Astrocyte (in vitro differentiated cells and primary cell): ENCODE data around the gene NRIP1. TPM values are rescaled to one million over a fixed set of nuclear protein-coding genes. Genes with fewer than 3 reads are reported as not detected.

Experiments
- DNase-seq: peaks from one replicate; pipeline ENCODE4 v3.0.0-alpha.2; 2010; ENCODE audit warnings: low read depth
- FAIRE-seq: peaks from 2 replicates; lab custom pipeline; 2011; peaks lifted over from hg19 to GRCh38; lab: Jason Lieb, UNC
- H2AFZ ChIP-seq: 2 replicates; pipeline ENCODE4 v1.6.0; 2012; ENCODE audit warnings: low read depth, low read length, inconsistent platforms
- H3K27ac ChIP-seq: 2 replicates; pipeline ENCODE4 v1.5.1; 2011; ENCODE audit warnings: low read depth, low read length, inconsistent platforms
- H3K27me3 ChIP-seq: 2 replicates; pipeline ENCODE4 v1.6.0; 2011; ENCODE audit warnings: low read length, inconsistent platforms; ENCODE audit not compliant: insufficient read depth
- H3K36me3 ChIP-seq: 2 replicates; pipeline ENCODE4 v1.5.1; 2011; ENCODE audit warnings: low read length, inconsistent platforms; ENCODE audit not compliant: insufficient read depth
- H3K4me1 ChIP-seq: 2 replicates; pipeline ENCODE4 v1.5.1; 2011; ENCODE audit warnings: low read length, inconsistent platforms; ENCODE audit not compliant: insufficient read depth
- H3K4me2 ChIP-seq: 2 replicates; pipeline ENCODE4 v1.6.0; 2012; ENCODE audit warnings: low read length, inconsistent platforms
- H3K4me3 ChIP-seq: 2 replicates; pipeline ENCODE4 v1.5.1; 2011; ENCODE audit warnings: low read depth, mild to moderate bottlenecking, low read length, inconsistent platforms; ENCODE audit not compliant: insufficient read depth
- H3K79me2 ChIP-seq: 2 replicates; pipeline ENCODE4 v1.6.0; 2012; ENCODE audit warnings: mild to moderate bottlenecking, low read length, inconsistent platforms; ENCODE audit not compliant: insufficient read depth
- H3K9ac ChIP-seq: 2 replicates; pipeline ENCODE4 v1.6.0; 2012; ENCODE audit warnings: mild to moderate bottlenecking, low read length, inconsistent platforms
- H3K9me3 ChIP-seq: 2 replicates; pipeline ENCODE4 v1.5.1; 2012; ENCODE audit warnings: low read depth, mild to moderate bottlenecking, low read length, inconsistent platforms; ENCODE audit not compliant: insufficient read depth
- H4K20me1 ChIP-seq: 2 replicates; pipeline ENCODE4 v1.6.0; 2012; ENCODE audit warnings: low read length, inconsistent platforms; ENCODE audit not compliant: insufficient read depth
- H3K27ac Mint-ChIP-seq: one replicate; pipeline ENCODE4 v1.8.0; 2021; ENCODE audit warnings: mild to moderate bottlenecking, mixed read lengths; ENCODE audit not compliant: unreplicated experiment
- H3K27me3 Mint-ChIP-seq: one replicate; pipeline ENCODE4 v1.8.0; 2021; ENCODE audit warnings: low read depth, mixed read lengths; ENCODE audit not compliant: unreplicated experiment
- H3K36me3 Mint-ChIP-seq: one replicate; pipeline ENCODE4 v1.8.0; 2021; ENCODE audit warnings: low read depth, mixed read lengths; ENCODE audit not compliant: unreplicated experiment
- H3K4me1 Mint-ChIP-seq: one replicate; pipeline ENCODE4 v1.8.0; 2021; ENCODE audit warnings: low read depth, mixed read lengths; ENCODE audit not compliant: unreplicated experiment
- H3K4me3 Mint-ChIP-seq: one replicate; pipeline ENCODE4 v1.8.0; 2021; ENCODE audit warnings: mild to moderate bottlenecking, moderate library complexity, mixed read lengths; ENCODE audit not compliant: unreplicated experiment
- H3K9me3 Mint-ChIP-seq: one replicate; pipeline ENCODE4 v1.8.0; 2021; ENCODE audit warnings: mild to moderate bottlenecking, mixed read lengths; ENCODE audit not compliant: unreplicated experiment
- CTCF ChIP-seq: IDR thresholded peaks from 2 replicates; pipeline ENCODE4 v1.5.1; 2011; ENCODE audit warnings: low read depth, mild to moderate bottlenecking, inconsistent platforms, low read length, moderate library complexity; ENCODE audit not compliant: insufficient read depth
- EZH2 ChIP-seq: IDR thresholded peaks from 2 replicates; pipeline ENCODE4 v1.6.1; 2012; ENCODE audit warnings: mild to moderate bottlenecking, low read length, inconsistent platforms; ENCODE audit not compliant: insufficient read depth
- total RNA-seq: library from RNA; stranded (reverse); gene quantifications from 2 replicates; pipeline ENCODE4 v1.2.1, GENCODE V29; 2021

NRIP1 gene
- total RNA-seq, 1 donor from 2014 or later = 55.5 TPM

- H3K4me3 Mint-ChIP-seq = no peak overlapping the region
- no peak overlapping the region for H3K4me2 ChIP-seq
Measured at GRCh38 chr21:14918527-14918926, 146.3 kb downstream of the NRIP1 start.

GRCh38 chr21:14917762-14918161 is 147.0 kb downstream of the NRIP1 start:
- H3K27me3 ChIP-seq = no peaks in the 10 kb centered on the region
- no peak for DNase-seq
- H4K20me1 ChIP-seq = no peaks in the 10 kb centered on the region
- H3K9ac ChIP-seq = no peak overlapping the region
- no peak overlapping the region for H2AFZ ChIP-seq
- H3K79me2 ChIP-seq = no peaks in the 10 kb centered on the region
- Mint-ChIP-seq H3K27ac (peak overlapping the region; percentile 82), H3K27me3 (no peaks in the 10 kb centered on the region), H3K4me3 (no peak overlapping the region), H3K36me3 (no peaks in the 10 kb centered on the region), H3K9me3 (no peaks in the 10 kb centered on the region), H3K4me1 (peaks cover 15% of the 10 kb centered on the region)
- no peak overlapping the region for H3K4me3 ChIP-seq
- no peaks in the 10 kb centered on the region for H3K9me3 ChIP-seq
- no peak for TF ChIP-seq CTCF
- no peak for TF ChIP-seq EZH2
- H3K4me2 ChIP-seq = no peak overlapping the region
- H3K4me1 ChIP-seq = no peaks in the 10 kb centered on the region
- H3K27ac ChIP-seq = no peak overlapping the region
- H3K36me3 ChIP-seq = no peaks in the 10 kb centered on the region
- FAIRE-seq = no peak

More at GRCh38 chr21:14918527-14918926, 146.3 kb downstream of the NRIP1 start:
- Histone ChIP-seq H3K79me2 (no peaks in the 10 kb centered on the region), H3K4me1 (no peaks in the 10 kb centered on the region), H3K9me3 (no peaks in the 10 kb centered on the region), H2AFZ (no peak overlapping the region), H3K36me3 (no peaks in the 10 kb centered on the region), H3K9ac (no peak overlapping the region), H3K27ac (no peak overlapping the region), H3K4me3 (no peak overlapping the region), H3K27me3 (no peaks in the 10 kb centered on the region), H4K20me1 (no peaks in the 10 kb centered on the region)
- FAIRE-seq = no peak
- peaks cover 15% of the 10 kb centered on the region for H3K4me1 Mint-ChIP-seq
- no peak overlapping the region for H3K27ac Mint-ChIP-seq
- H3K27me3 Mint-ChIP-seq = no peaks in the 10 kb centered on the region
- no peaks in the 10 kb centered on the region for H3K36me3 Mint-ChIP-seq
- no peak for TF ChIP-seq EZH2
- no peak for TF ChIP-seq CTCF
- DNase-seq = no peak
- no peaks in the 10 kb centered on the region for H3K9me3 Mint-ChIP-seq

- Histone ChIP-seq H3K9me3 (no peaks in the 10 kb centered on the region), H3K9ac (no peak overlapping the region), H3K4me1 (no peaks in the 10 kb centered on the region), H3K4me2 (no peak overlapping the region), H4K20me1 (no peaks in the 10 kb centered on the region), H3K4me3 (no peak overlapping the region), H3K27me3 (no peaks in the 10 kb centered on the region), H3K79me2 (no peaks in the 10 kb centered on the region), H2AFZ (no peak overlapping the region), H3K36me3 (no peaks in the 10 kb centered on the region), H3K27ac (no peak overlapping the region)
- Mint-ChIP-seq H3K27ac (peak overlapping the region; percentile 75), H3K9me3 (no peaks in the 10 kb centered on the region), H3K36me3 (no peaks in the 10 kb centered on the region), H3K27me3 (no peaks in the 10 kb centered on the region), H3K4me1 (peaks cover 15% of the 10 kb centered on the region), H3K4me3 (no peak overlapping the region)
- DNase-seq (peak; percentile 34), FAIRE-seq (peak; percentile 78)
- no peak for TF ChIP-seq CTCF
- no peak for TF ChIP-seq EZH2
Measured at GRCh38 chr21:14916676-14917141, 148.1 kb downstream of the NRIP1 start.
